Psoas muscle (tissue), 8 donors: ENCODE measurements around the gene S100A11. TPM values are rescaled to one million over a fixed set of nuclear protein-coding genes. Genes with fewer than 3 reads are reported as not detected.
A peak's percentile ranks its signal among the peaks of the same experiment; 100 is the strongest.

Source experiments
- ATAC-seq, 4 donors: fragments of 200-7000 bp; cut with Tn5 transposase; one replicate each; pipeline ENCODE4 v1.9.1; 2020; ENCODE audit warnings: moderate library complexity in 3 of 4, mild to moderate bottlenecking in 2 of 4
- DNase-seq, 2 donors: peaks; one replicate each; pipeline ENCODE4 v3.0.0-alpha.2; 2020
- H3K27ac ChIP-seq: fragments of 200-600 bp; one replicate; pipeline ENCODE4 v1.8.0; 2022
- H3K27me3 ChIP-seq, 3 donors: fragments of 200-600 bp in 1 of 3; one replicate each; pipeline versions ENCODE4 v1.6.1 to v1.8.0; 2013 to 2022; ENCODE audit warnings: low read length in 2 of 3, mild to moderate bottlenecking in 2 of 3, moderate library complexity in 1 of 3; ENCODE audit not compliant: insufficient read depth in 3 of 3
- H3K36me3 ChIP-seq, 2 donors: fragments of 200-600 bp in 1 of 2; one replicate each; pipeline versions ENCODE4 v1.6.1 to v1.8.0; 2013 to 2022; ENCODE audit warnings: low read depth in 1 of 2, mild to moderate bottlenecking in 1 of 2, moderate library complexity in 1 of 2; ENCODE audit not compliant: insufficient read depth in 1 of 2
- H3K4me1 ChIP-seq: fragments of 200-600 bp; one replicate; pipeline ENCODE4 v1.8.0; 2022
- H3K4me3 ChIP-seq: fragments of 200-600 bp; one replicate; pipeline ENCODE4 v1.8.0; 2022; ENCODE audit warnings: mild to moderate bottlenecking
- H3K9me3 ChIP-seq: fragments of 200-600 bp; one replicate; pipeline ENCODE4 v1.8.0; 2022
- CTCF ChIP-seq: fragments of 200-600 bp; IDR thresholded peaks from one replicate; pipeline ENCODE4 v1.8.0; 2022; ENCODE audit warnings: antibody characterized with exemption
- WGBS, 3 donors: extraction: QIAGEN DNeasy Blood & Tissue Kit; methylation state at CpG; one replicate each; pipeline versions ENCODE4 v1.1.6 to v1.1.7; 2013; 5-methylcytosine and 5-hydroxymethylcytosine counted together
- intact Hi-C, 2 donors: fragments of 100-400 bp; cut with DNase I; formaldehyde crosslinking; loops; one replicate each; pipeline versions ENCODE4 v1.11.0 to v1.14.2; 2022
- polyA plus RNA-seq, 3 donors: library from polyadenylated mRNA; stranded (reverse); fragments of 200-250 nt; gene quantifications; one replicate each; pipeline ENCODE4 v1.2.3, GENCODE V29; 2013
- total RNA-seq, 4 donors: library from RNA; stranded (reverse); fragmentation: NEBNext Ultra II Directional in 2 of 4; extraction: Animal tissue kit (Norgen Biotek cat#: 25700) in 2 of 4; gene quantifications; one replicate each; pipeline versions ENCODE4 v1.2.1 to v1.2.4, GENCODE V29; 2021 to 2023
- donor health status: healthy with polysubstance abuse.
- donor health status: DM: no; HTN: no; CAD: no; lungs with moderate emphysema.
- donor health status: Bipolar disorder and iron deficiency.
- donor health status: healthy.
- donor health status: DM: yes; HTN: yes; CAD: no.
- donor health status: DM: no; HTN: no; CAD: no.
- donor health status: DM: no; HTN: no; CAD: no.
- donor health status: DM: yes; HTN: yes; CAD: no.

S100A11 gene
- total and polyA plus RNA-seq, 7 donors: 36.7 to 500 (median 61.2) TPM

DNA sequence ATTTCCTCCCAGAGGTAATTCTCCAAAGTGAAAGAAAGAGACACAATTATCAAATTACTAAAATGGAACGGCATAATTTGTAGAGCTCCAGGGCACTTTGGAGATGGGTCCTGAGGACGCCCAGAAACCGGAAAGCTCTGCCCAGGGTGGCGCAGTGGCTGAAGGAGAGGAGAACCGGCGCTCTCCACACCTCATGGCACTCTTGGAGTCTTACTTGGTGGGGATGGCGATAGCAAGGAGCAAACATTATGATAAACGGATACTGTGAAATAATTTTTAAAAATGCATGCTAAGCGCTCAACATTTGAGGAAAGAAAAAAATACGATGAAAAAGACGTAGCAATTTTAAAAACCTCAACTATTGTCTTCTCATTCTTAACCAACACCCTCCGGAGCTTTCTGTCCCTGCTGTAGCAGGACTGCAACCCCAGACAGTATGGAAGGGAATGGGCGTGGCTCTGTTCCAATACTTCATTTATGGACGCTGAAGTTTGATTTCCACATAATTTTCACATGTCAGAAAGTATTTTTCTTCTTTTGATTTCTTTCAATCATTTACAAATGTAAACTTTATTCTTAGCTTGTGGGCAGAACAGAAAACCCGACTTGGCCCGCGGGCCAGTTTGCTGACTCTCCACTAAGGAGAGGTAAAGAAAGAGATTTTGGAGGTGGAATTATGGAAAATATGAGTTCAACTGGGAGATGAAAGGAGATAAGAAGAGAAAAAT is 1.1 kb downstream of the S100A11 start:
- DNase-seq (no peak), ATAC-seq (peak in 1 of 4 donors; percentile 49)
- 15 to 28% (median 22%) methylated on average over 17 of the region's 17 CpGs for WGBS, 3 donors
- Histone ChIP-seq H3K27ac (peak overlapping the region; percentile 83), H3K4me1 (peaks cover 8% of the 10 kb centered on the region), H3K36me3 (peaks cover 10 to 24% of the 10 kb centered on the region in 2 donors), H3K27me3 (peaks cover 0 to 34% (median 0%) of the 10 kb centered on the region in 3 donors), H3K4me3 (peak overlapping the region; percentile 69), H3K9me3 (no peaks in the 10 kb centered on the region)
- intact Hi-C loops: no loop called here
- TF ChIP-seq CTCF: no peak

DNA sequence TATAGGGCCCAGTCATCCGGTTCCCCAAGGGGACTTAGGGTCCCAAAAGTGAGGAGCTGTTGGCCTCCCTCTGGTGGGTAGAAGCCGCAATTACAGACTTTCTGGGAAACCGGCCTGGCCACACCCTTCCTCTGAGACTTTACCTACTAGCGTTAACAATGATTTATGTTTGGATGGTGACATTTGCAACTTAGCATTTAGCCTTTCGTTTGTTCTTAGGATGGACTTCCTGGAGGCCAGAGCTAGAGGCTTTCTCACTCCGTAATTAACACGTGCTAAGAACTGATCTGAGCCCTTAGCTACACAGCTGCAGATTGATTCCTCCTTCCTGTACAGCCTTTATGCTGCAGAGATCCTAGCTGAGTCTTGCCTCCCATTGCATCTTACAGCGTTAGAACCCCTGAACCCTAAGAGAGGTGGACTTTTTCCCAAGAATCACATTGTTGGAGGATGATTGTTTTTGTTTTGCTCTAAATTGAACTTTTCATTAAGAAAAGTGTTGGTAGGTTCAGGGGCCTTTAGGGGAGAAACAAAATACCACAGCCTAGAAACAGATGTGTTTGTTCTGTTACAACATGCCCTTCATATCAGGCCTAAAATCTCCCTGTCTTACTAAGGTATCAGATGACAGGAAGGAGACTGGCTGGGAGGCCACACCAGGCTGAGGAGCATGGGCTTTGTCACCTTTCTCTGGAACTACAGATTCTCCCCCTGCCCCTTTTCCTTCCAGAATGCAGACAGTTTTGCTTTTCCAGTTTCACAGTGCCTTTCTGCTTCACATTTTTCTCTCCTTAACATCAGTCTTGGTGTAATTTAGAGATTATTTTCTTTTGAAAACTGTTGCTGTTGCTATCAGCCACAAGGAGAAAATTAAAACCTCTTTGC is 1.9 kb downstream of the S100A11 start:
- peak overlapping the region; percentile 69 for H3K4me3 ChIP-seq
- H3K36me3 ChIP-seq: peaks cover 12 to 24% of the 10 kb centered on the region in 2 donors
- peak overlapping the region; percentile 83 for H3K27ac ChIP-seq
- DNase-seq (peak in 1 of 2 donors; percentile 30), ATAC-seq (peak in 3 of 4 donors; percentile 33 to 40 (median 38))
- intact Hi-C loops: no loop called here
- 25 to 38% (median 28%) methylated on average over 8 of the region's 8 CpGs for WGBS, 3 donors
- H3K4me1 ChIP-seq: peaks cover 8% of the 10 kb centered on the region
- peaks cover 0 to 27% (median 0%) of the 10 kb centered on the region in 3 donors for H3K27me3 ChIP-seq
- TF ChIP-seq CTCF: peak; percentile 47
- no peaks in the 10 kb centered on the region for H3K9me3 ChIP-seq

DNA sequence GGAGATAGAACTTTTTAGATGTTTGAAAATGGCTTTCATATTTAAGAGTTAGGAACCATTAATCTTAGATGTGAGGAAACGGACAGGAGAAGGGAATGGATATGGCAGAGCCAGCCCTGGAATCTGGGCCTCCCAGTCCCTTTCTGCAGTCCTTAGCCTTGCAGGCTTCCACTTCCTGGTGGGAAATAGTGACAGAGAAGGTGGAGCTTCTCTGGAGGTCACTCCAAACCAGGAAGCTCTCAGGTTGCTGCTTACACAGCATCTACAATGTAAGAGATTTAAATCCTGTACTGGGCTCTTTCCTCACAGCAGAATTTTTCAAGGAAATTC is 2.5 kb downstream of the S100A11 start:
- Histone ChIP-seq H3K27ac (peak overlapping the region; percentile 83), H3K27me3 (peaks cover 0 to 25% (median 0%) of the 10 kb centered on the region in 3 donors), H3K4me1 (peaks cover 8% of the 10 kb centered on the region), H3K36me3 (peaks cover 12 to 24% of the 10 kb centered on the region in 2 donors), H3K4me3 (peak overlapping the region; percentile 69), H3K9me3 (no peaks in the 10 kb centered on the region)
- intact Hi-C loops: no loop called here
- no peak for DNase-seq
- TF ChIP-seq CTCF: no peak
- 67 to 75% (median 67%) methylated on average over 1 of the region's 1 CpG for WGBS, 3 donors
- peak in 3 of 4 donors; percentile 21 to 29 (median 21) for ATAC-seq

DNA sequence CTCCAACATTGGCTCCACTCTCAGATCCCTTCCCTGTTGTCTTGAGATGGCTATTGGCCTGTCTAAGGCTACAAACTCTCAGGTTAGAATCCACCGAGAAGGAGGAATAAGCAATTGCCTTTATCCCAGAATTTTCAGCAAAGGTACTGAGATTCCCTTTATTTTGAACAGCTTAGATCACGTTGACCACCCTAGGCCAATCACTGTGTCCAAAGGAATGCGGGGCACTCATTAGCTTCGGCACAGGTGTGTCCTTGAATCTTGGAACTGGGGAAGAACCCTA is 6.9 kb downstream of the S100A11 start:
- H3K9me3 ChIP-seq: no peaks in the 10 kb centered on the region
- no peak for ATAC-seq
- intact Hi-C loops: no loop called here
- peaks cover 12 to 24% of the 10 kb centered on the region in 2 donors for H3K36me3 ChIP-seq
- WGBS, 3 donors: 86 to 92% (median 88%) methylated on average over 4 of the region's 4 CpGs
- H3K27ac ChIP-seq: no peak overlapping the region
- peaks cover 4% of the 10 kb centered on the region for H3K4me1 ChIP-seq
- no peak overlapping the region for H3K4me3 ChIP-seq
- TF ChIP-seq CTCF: no peak
- no peaks in the 10 kb centered on the region for H3K27me3 ChIP-seq
- DNase-seq: no peak
